Stimulated activated CD4-positive, alpha-beta T cell treated with anti-CD3 and anti-CD28 coated beads, Interleukin-12 subunit alpha, Interleukin-12 subunit beta, amount 100 ng/mL, for 24 hours (primary cell): Measurements from ENCODE around the gene TMEM128.
"Not testable (repeated sequence)": the region's sequence is repeated elsewhere in the genome, so short reads cannot be mapped to it uniquely, and the experiment has no call there.

Source experiments
- DNase-seq, 2 experiments: peaks; one replicate each; pipeline ENCODE4 v3.0.0-alpha.2; 2020; ENCODE audit warnings: low read depth in 2 of 2

Gene TMEM128

DNA sequence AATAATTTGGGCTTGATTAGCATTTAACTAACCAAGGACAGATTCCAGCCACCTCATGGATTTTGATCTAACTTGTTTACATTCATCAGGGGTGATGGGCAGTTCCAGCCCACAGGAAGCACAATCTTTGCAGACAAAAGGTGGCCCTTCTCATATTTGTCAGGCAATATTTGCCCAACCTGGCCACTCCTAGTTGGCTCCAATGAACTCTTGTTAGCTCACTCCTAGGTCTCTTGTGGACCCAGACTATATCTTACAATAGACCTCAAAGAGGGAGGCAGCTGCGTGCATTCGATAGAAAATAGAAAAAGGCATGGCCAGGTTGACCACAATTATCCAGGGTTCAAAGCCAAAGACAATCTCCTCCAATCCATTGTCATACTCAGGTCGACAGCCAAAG lies 59.5 kb downstream of the TMEM128 start:
- DNase-seq = not testable (repeated sequence)
